ENCODE data around the gene ACSL3. TPM values are rescaled to one million over a fixed set of nuclear protein-coding genes. Genes with fewer than 3 reads are reported as not detected.

The ACSL3 gene
- total RNA-seq, 1 experiment from 2014 or later: 100 TPM

GRCh38 chr2:222973733-222974132 lies 112.9 kb downstream of the ACSL3 start (continued):
- TF ChIP-seq ARID4B (CRISPR knock-in tag; IDR thresholded peaks at IDR 0.05; ENCODE audit: borderline replicate concordance) (no peak), PRDM15 (CRISPR knock-in tag; IDR thresholded peaks at IDR 0.05) (no peak)

- Mint-ChIP-seq H3K9me3 (no peaks in the 10 kb centered on the region), H3K36me3 (no peaks in the 10 kb centered on the region), H3K27me3 (ENCODE audit: low read depth) (no peaks in the 10 kb centered on the region), H3K4me1 (peaks cover 15% of the 10 kb centered on the region), H3K4me3 (no peak overlapping the region), H3K27ac (no peak overlapping the region)
- ChIA-PET CTCF (no interaction called here), POLR2A (no interaction called here)
- DNase-seq (ENCODE audit: low spot score) (no peak), ATAC-seq (no peak)
- no peak for TF ChIP-seq ERG (CRISPR knock-in tag; IDR thresholded peaks at IDR 0.05)
- no peak for TF ChIP-seq ZNF671 (CRISPR knock-in tag; IDR thresholded peaks at IDR 0.05)
- no peak for TF ChIP-seq PREB (CRISPR knock-in tag; IDR thresholded peaks at IDR 0.05; ENCODE audit: borderline replicate concordance)
- no peak for TF ChIP-seq FOXJ3 (CRISPR knock-in tag; IDR thresholded peaks at IDR 0.05; ENCODE audit: borderline replicate concordance)
- no peak for TF ChIP-seq NFE2L1 (CRISPR knock-in tag; IDR thresholded peaks at IDR 0.05)
- no peak for TF ChIP-seq SMAD3 (CRISPR knock-in tag; IDR thresholded peaks at IDR 0.05; ENCODE audit: borderline replicate concordance)
- no peak for TF ChIP-seq ATF3 (CRISPR knock-in tag; conservative IDR thresholded peaks at IDR 0.05)
- no peak for TF ChIP-seq KAT7 (CRISPR knock-in tag; IDR thresholded peaks at IDR 0.05; ENCODE audit: borderline replicate concordance)
- no peak for TF ChIP-seq E2F5 (CRISPR knock-in tag; IDR thresholded peaks at IDR 0.05)
- no peak for TF ChIP-seq ETV6 (CRISPR knock-in tag; IDR thresholded peaks at IDR 0.05)
- no peak for TF ChIP-seq SP1 (CRISPR knock-in tag; conservative IDR thresholded peaks at IDR 0.05)
- no peak for TF ChIP-seq HMGXB4 (CRISPR knock-in tag; IDR thresholded peaks at IDR 0.05)
- TF ChIP-seq ZNF219 (CRISPR knock-in tag; IDR thresholded peaks at IDR 0.05; ENCODE audit: borderline replicate concordance): no peak
- no peak for TF ChIP-seq HMGA2 (CRISPR knock-in tag; IDR thresholded peaks at IDR 0.05)
- no peak for TF ChIP-seq FOXP4 (CRISPR knock-in tag; IDR thresholded peaks at IDR 0.05)
- no peak for TF ChIP-seq IRF1 (CRISPR knock-in tag; IDR thresholded peaks at IDR 0.05)
Measured at GRCh38 chr2:222976521-222977061, 115.8 kb downstream of the ACSL3 start.

Measured in WTC11 (cell line).